Measurements from ENCODE around the gene AIFM2.

DNA sequence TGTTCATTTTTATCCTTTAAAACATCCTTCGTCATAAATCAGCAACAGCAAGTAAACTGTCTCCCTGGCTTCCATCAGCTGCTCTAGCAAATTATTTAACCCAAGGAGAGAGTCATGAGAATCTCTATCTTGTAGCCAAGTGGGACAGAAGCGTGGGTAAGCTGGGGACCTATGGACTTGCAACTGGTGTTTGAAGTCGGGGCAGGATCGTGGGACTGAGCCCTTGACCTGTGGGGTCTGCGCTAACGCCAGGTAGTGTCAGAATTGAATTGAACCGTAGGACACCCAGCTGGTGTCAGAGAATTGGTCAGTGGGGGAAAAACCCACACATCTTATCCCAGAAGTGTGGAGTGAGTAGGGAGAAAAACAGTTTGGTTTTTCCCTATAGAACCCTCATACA lies 13.4 kb downstream of the AIFM2 start:
- TF ChIP-seq, protein P1, sequence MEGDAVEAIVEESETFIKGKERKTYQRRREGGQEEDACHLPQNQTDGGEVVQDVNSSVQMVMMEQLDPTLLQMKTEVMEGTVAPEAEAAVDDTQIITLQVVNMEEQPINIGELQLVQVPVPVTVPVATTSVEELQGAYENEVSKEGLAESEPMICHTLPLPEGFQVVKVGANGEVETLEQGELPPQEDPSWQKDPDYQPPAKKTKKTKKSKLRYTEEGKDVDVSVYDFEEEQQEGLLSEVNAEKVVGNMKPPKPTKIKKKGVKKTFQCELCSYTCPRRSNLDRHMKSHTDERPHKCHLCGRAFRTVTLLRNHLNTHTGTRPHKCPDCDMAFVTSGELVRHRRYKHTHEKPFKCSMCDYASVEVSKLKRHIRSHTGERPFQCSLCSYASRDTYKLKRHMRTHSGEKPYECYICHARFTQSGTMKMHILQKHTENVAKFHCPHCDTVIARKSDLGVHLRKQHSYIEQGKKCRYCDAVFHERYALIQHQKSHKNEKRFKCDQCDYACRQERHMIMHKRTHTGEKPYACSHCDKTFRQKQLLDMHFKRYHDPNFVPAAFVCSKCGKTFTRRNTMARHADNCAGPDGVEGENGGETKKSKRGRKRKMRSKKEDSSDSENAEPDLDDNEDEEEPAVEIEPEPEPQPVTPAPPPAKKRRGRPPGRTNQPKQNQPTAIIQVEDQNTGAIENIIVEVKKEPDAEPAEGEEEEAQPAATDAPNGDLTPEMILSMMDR (IDR thresholded peaks at IDR 0.05): no peak
- TF ChIP-seq POLR2A (IDR thresholded peaks at IDR 0.05) (no peak), POLR2AphosphoS5 (IDR thresholded peaks at IDR 0.05) (no peak)
